ENCODE data around the gene DNMT3B.
"Not testable (repeated sequence)": the region's sequence is repeated elsewhere in the genome, so short reads cannot be mapped to it uniquely, and the experiment has no call there.

DNA sequence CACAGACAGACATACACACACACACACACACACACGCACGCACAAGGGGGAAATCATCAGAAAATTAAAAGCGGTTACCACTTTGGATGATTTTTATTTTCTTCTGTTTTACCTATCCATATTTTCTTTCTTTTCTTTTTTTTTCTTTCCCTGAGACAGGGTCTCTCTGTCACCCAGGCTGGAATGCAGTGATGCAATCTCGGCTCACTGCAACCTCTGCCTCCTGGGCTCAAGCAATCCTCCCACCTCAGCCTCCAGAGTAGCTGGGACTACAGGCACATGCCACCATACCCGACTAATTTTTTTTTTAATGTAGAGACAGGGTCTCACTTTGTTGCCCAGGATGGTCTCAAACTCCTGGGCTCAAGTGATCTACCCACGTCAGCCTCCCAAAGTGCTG lies 33.8 kb upstream of the DNMT3B start:
- TF ChIP-seq, protein P1, sequence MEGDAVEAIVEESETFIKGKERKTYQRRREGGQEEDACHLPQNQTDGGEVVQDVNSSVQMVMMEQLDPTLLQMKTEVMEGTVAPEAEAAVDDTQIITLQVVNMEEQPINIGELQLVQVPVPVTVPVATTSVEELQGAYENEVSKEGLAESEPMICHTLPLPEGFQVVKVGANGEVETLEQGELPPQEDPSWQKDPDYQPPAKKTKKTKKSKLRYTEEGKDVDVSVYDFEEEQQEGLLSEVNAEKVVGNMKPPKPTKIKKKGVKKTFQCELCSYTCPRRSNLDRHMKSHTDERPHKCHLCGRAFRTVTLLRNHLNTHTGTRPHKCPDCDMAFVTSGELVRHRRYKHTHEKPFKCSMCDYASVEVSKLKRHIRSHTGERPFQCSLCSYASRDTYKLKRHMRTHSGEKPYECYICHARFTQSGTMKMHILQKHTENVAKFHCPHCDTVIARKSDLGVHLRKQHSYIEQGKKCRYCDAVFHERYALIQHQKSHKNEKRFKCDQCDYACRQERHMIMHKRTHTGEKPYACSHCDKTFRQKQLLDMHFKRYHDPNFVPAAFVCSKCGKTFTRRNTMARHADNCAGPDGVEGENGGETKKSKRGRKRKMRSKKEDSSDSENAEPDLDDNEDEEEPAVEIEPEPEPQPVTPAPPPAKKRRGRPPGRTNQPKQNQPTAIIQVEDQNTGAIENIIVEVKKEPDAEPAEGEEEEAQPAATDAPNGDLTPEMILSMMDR (IDR thresholded peaks at IDR 0.05; ENCODE audit: low read length) = not testable (repeated sequence)
- not testable (repeated sequence) for TF ChIP-seq EZH2 (IDR thresholded peaks at IDR 0.05; ENCODE audit: borderline replicate concordance, low read length)

All from OCI-LY1 (cell line).